COLO829 (cell line): ENCODE results near the gene PTGS2.
"Not testable (repeated sequence)": the region's sequence is repeated elsewhere in the genome, so short reads cannot be mapped to it uniquely, and the experiment has no call there.

ENCODE experiments used
- DNase-seq: peaks from one replicate; pipeline ENCODE4 v3.0.0; 2012; ENCODE audit warnings: low spot score

Gene PTGS2

DNA sequence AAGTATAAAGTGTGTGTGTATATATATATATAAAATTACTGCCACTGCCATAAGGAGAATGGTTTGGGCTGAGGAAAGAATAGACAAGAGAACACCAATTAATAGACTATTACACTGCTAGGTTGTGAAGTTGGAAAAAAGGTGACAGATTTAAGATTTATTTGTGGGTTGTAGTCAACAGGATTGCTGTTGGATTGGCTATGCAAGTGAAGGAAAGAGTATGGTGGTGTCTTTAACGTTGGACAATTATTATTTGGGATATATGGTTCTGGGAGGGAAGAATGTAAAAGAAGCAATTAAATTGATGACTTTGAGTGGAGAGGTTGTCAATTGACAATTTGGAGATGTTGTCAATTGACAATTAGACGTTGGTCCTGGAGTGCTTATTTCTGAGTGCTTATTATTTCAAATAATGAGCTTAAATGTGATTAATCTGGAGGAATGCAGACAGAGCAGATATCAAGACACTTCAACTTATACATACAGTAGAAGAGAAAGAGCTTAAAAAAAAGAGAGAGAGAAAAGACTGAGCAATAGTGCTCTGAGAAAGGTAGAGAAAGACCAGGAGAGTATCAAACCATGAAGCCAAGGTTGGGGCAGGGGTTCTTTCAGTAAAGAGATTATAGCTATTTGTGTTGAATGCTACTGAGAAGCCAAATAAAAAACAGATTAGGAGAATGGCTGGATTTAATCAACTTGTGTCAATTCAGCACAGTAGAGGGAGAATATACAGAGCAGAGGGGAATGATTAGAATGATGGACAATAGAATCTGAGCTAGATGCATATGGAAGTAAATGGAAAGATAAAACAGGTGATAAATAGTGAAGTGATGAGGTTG is 9.7 kb downstream of the PTGS2 start:
- DNase-seq = no peak

DNA sequence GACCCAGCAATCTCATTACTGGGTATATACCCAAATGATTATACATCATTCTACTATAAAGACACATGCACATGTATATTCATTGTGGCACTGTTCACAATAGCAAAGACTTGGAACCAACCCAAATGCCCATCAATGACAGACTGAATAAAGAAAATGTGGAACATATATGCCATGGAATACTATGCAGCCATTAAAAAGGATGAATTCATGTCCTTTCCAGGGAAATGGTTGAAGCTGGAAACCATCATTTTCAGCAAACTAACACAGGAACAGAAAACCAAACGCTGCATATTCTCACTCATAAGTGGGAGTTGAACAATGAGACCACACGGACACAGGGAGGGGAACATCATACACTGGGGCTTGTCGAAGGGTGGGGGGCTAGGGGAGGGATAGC is 10.4 kb downstream of the PTGS2 start:
- DNase-seq = not testable (repeated sequence)

GRCh38 chr1:186664217-186664616 is 16.0 kb downstream of the PTGS2 start:
- DNase-seq = not testable (repeated sequence)

DNA sequence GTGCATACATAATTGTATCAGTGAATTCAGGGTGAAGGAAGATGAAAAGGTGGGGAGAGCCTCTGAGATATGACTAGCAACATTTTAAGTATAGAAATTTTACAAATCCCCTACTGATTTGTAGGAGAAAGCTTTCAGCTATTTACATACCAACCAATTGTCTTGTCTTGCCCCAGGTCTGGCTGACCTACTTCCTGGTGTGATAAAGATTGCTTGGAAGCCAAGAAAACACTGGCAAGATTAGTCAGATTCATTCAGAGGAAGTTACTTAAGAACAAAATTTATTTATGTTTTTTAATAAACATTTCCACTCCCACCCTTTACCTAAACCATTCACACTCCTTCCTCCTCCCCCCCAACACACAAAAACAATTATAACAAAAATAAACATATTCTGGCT is 17.5 kb downstream of the PTGS2 start:
- no peak for DNase-seq

DNA sequence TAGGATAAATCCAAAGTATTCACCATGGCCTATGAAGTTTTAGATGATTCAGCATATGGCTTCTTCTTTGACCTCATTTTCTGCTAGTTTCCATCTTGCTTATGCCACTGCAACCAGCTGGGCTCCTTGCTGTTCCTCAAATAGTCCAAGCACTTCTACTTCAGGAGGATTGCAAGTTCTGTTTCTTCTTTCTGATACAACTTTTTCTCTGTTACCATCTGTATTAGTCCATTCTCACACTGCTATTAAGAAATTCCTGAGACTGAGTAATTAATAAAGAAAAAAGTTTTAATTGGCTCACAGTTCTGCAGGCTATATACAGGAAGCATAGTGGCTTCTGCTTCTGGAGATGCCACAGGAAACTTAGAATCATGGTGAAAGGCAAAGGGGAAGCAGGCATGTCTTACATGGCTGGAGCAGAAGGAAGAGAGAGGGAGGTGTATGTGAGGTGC is 20.3 kb downstream of the PTGS2 start:
- no peak for DNase-seq

DNA sequence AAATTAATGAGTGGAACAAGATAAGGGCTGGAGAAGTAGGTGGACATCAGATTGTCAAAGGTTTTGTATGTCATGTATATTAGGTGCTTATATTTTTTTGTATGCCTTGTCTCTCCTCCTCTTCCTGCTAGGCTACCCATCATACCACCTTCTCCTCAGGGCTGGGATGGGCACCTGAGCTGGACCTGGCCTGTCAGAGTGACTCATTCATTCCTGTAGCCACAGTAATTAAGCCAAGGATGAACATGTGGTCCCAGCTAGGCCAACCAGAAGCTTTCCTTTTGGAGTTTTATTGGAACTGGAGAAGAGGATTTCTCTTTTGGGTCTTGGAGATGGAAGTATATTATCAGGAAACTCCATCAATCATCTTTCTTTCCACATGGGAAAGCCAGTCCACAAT is 21.2 kb downstream of the PTGS2 start:
- no peak for DNase-seq

DNA sequence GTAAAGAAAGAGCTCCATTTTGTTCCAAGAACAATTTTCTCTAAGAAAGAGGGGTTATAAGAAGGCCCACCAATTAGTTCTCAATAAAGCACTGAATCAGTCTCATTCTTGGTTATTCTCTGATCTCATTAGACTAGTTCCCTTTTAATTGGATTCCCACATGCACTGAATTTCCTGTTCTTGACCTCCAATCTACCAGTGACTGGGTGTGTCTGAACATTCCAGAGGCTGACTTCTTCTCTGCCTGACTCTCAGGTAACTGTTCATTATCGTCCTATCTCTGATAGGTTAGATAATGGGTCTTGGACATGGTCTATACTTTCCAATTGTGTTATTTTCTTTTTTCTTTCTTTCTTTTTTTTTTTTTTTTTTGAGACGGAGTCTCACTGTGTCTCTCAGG is 22.7 kb downstream of the PTGS2 start:
- no peak for DNase-seq

GRCh38 chr1:186655876-186656275 is 24.3 kb downstream of the PTGS2 start:
- DNase-seq = no peak

- DNase-seq = no peak
These were observed 25.5 kb downstream of the PTGS2 start for GRCh38 chr1:186654741-186655140.

DNA sequence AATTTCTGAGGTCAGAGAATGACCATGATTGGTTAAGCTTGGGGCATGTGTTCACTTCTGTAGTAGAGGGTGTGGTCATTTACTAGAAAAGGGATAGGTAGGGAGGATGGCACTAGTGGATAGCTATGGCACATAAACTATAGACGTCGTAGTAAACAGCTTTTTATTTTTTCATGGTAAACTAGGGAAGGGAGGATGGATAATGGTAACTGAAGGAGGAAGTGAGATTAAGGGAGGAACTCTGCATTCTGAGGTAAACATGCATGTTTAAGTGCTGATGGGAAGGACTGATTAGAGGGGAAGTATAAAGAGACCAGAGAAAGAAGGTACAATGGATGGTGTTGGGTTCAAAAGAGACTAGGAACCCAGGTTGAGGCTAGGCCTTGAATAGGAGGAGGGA is 26.9 kb downstream of the PTGS2 start:
- no peak for DNase-seq

- DNase-seq = no peak
These were observed 31.6 kb downstream of the PTGS2 start for GRCh38 chr1:186648613-186649012.

- not testable (repeated sequence) for DNase-seq
These were observed 32.2 kb downstream of the PTGS2 start for GRCh38 chr1:186647985-186648384.

DNA sequence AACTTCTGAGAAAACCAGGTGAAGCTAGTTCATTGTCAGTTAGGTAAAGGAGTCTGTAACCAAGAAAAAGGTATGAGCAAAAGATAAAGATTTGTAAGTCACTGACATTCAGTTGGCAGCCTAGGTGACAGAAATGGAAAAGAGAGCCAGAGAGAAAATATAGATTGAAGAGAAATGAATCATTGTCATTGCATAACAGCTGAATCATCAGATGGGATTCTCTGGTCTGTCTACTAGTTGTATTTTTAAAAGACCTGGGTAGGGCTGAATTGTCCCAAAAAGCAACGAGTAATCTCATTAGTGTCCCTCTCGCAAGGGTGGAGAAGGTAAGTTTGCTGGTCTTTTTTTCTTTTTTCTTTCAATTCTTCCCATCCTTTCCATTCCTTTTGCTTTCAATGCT is 36.6 kb downstream of the PTGS2 start:
- no peak for DNase-seq

DNA sequence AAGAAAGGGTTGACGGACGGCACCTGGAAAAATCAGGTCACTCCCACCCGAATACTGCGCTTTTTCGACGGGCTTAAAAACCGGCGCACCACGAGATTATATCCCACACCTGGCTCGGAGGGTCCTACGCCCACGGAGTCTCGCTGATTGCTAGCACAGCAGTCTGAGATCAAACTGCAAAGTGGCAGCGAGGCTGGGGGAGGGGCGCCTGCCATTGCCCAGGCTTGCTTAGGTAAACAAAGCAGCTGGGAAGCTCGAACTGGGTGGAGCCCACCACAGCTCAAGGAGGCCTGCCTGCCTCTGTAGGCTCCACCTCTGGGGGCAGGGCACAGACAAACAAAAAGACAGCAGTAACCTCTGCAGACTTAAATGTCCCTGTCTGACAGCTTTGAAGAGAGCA is 42.7 kb downstream of the PTGS2 start:
- not testable (repeated sequence) for DNase-seq

- no peak for DNase-seq
These were observed 43.4 kb downstream of the PTGS2 start for GRCh38 chr1:186636786-186637185.

GRCh38 chr1:186634511-186634910 is 45.7 kb downstream of the PTGS2 start:
- DNase-seq = no peak

GRCh38 chr1:186633116-186633515 is 47.1 kb downstream of the PTGS2 start:
- no peak for DNase-seq

DNA sequence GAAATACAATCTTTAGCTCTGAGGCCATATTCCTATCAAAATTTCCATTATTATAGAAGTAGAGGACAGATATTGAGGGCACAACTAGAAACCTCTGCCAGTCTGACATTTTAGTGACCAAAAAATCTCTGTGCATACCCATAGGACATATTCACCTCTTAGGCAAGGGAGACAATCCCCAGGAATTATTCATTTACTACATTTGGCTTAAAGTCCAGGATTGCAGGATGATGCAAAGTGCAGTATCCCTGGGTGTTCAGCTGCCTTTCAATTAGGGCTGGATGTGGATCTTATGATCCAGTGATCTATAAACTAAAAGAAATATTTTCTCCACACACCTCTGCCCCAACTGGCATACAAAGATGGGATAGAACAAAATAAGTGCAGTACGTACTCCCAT is 50.9 kb downstream of the PTGS2 start:
- no peak for DNase-seq

DNA sequence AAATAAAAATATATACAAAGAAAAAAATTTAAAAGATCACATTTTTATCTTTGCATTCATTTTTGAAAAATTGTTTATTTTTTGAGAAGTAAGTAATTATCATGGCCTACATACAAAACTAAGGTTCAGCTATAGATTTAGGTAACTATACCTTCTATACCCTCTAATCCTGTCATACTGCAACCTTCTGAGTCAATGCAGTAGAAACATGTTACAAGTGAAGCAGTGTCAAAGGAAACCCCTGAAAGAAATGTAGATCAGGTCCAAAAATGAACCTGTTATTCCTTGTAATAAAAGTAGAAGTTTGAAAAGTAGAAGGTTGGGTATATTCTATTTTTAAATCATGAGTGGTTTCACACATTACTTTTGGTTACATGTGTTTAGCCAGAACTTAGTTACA is 51.3 kb downstream of the PTGS2 start:
- no peak for DNase-seq

DNA sequence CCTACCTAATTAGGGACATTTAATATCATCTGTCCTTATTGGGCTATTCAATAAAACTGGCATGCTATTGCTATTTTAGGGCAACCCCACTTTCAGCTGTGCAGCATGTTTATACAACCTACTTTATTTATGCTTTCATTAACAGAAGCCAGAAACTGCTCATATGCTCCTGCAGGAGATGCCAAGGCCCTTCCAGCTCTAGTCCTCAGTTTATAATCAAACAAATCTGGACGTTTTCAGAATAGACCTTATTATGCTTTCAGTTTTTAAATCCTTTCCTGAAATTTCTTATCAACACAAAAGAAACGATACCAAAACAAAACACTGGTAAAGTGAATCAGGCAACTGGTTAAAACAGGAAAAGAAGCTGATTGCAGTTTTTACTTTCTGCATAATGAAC is 53.2 kb downstream of the PTGS2 start:
- DNase-seq = no peak

DNA sequence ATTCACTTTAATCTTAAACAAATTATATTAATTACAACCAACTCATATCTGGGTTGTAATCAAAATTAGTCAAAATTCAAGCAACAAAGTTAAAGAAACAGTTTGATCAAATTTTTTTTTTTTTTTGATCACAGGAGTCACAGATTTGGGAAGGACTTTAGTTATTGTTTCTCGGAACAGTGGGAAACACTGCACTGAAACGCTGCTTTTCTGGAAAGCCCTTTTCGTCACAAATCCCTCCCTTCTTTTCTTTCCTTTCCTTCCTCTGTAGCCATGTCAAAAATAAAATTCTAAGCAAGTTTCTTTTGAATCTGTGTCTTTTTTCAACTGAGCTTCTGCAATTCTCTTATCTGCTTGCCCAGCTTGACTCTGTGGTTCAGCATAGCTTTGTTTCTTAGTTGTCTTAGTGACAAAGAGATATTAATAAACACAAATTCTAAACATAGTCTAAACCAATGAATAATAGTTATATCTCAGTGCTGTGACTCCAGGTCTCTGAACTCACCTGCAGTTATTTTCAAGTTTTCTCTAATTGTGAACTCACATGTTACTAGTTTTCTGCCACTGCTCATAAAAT is 53.8 kb downstream of the PTGS2 start:
- no peak for DNase-seq

- no peak for DNase-seq
These were observed 56.7 kb downstream of the PTGS2 start for GRCh38 chr1:186623551-186623950.
